CD4-positive, alpha-beta T cell treated with Interleukin-17A for 1 hour (primary cell): ENCODE data around the gene CMSS1.

Source experiments
- DNase-seq: peaks from one replicate; pipeline ENCODE4 v3.0.0-alpha.2; 2020

The CMSS1 gene

DNA sequence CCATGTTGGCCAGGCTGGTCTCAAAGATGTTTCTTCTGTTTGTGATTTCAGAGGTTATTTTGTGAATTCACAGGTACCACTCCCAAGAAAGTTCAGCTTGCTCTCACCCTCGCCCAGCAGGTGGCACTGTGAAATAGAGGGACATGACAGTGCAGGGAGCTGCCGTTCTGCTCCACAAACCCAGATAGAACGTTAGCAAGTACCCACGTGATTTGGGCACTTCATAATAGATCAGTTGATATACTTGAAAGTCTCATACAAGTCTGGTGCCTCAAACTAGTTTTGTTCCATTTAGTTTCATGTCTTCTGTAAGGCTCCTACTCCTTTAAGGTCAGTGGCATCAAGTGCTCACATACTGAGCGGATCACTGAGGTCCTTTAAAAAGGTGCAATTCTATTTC, 251.2 kb downstream of the CMSS1 start:
- DNase-seq: peak; percentile 73

DNA sequence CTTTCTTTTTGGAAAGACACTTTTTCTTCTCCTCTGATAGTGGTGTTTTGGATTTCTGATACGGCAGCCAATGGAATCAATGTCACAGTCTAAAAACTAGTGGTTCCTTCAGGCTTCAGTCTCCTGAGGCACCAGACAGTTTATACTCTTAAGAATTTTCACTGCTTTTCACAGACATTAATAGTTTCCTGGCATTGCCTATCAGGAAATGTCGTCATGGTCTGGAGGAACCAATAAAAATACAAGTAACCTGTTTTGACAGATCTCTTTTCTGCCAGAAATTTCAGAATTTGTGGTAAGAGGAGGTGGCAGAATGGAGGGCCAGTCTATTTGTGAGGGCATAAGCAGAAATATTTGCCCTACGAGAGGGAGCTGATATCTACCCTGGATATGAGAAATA, 251.8 kb downstream of the CMSS1 start:
- DNase-seq: no peak

GRCh38 chr3:100072326-100073048, 254.8 kb downstream of the CMSS1 start:
- peak; percentile 17 for DNase-seq

- DNase-seq: no peak
Measured at GRCh38 chr3:100073049-100073713, 255.5 kb downstream of the CMSS1 start.

GRCh38 chr3:100073714-100074307, 256.1 kb downstream of the CMSS1 start:
- peak; percentile 27 for DNase-seq

DNA sequence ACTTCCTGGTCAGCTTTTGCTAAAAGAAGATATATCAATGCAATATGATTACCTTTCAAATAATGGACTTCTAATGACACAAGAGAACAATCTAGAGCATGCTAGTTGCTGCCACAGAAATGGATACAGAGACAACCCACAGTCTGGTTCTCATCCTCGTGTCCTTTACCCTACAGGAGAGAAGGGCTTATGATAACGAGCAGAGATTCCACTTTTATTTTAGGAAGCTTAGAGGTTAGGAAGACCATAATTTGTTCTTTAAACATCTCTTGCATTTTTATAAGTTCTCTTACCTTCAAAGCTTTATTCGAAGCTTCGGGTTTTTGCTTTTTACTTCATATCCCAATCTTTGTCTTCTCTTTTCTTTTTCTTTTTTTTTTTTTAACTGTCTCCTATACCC, 257.5 kb downstream of the CMSS1 start:
- no peak for DNase-seq

DNA sequence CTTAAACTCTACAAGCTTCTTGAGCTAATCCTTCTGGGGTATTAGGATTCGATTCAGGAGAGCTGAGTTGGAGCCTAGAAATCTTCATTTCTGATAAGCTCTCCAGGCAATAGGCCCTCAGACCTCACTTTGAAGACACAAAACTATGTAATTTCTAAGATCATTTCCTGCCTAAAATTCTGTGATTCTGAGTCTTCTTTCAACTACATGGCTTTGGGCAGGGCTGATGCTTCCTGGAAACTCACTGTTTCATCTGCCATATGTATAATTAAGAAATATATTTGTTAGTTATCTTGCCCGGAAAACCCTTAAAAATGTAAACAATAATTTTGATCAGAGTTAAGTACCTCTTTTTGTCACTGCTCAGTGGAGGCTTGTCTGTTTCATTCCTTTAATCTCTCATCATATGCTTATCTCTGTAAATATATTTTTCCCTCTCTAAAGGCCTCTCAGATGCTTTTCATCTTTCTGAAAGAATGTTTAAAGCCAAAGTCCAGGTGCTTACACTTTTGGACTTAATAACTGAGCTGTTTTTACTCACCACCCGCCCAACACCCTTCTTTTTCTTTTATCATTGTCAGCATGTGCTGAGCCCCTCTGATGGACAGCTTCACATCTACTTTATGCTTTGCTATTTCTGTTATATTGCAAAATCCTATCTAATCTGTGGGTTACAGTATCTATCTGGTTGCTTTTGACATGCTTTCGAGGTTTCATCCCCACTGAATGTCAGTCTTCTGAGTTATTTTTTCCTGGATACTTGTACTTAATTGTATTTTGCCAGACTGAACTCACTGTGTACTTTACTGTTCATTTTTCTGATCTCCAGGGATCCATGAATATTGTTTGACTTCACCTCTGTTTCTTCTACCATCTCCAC, 258.4 kb downstream of the CMSS1 start:
- no peak for DNase-seq

GRCh38 chr3:100076731-100077529, 259.3 kb downstream of the CMSS1 start:
- DNase-seq: no peak

DNA sequence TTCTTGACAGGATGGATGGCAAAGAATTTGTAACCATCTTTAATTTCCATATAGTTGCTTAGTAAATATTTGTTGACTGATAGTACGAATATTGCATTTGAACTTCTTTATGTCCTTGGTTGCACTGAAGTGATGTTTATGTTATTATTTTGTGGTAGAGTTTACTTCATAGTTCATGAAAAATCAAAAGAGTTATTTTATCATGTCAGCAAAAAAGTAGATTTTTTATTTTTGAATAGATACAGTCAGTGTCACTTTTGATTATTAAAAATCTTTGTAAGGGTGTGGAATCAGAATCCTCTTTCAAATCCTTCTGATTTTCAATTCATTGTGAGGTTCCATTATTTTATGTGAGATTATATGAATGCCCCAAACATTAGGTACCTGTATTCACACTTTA, 261.7 kb downstream of the CMSS1 start:
- DNase-seq: no peak

- DNase-seq: no peak
Measured at GRCh38 chr3:100080573-100080972, 262.9 kb downstream of the CMSS1 start.

- no peak for DNase-seq
Measured at GRCh38 chr3:100081311-100081710, 263.6 kb downstream of the CMSS1 start.

GRCh38 chr3:100081986-100082692, 264.5 kb downstream of the CMSS1 start:
- no peak for DNase-seq

- DNase-seq: no peak
Measured at GRCh38 chr3:100082714-100083113, 265.1 kb downstream of the CMSS1 start.

- DNase-seq: no peak
Measured at GRCh38 chr3:100083209-100083608, 265.5 kb downstream of the CMSS1 start.

- no peak for DNase-seq
Measured at GRCh38 chr3:100084100-100084806, 266.6 kb downstream of the CMSS1 start.

GRCh38 chr3:100086401-100086800, 268.7 kb downstream of the CMSS1 start:
- no peak for DNase-seq

- DNase-seq: no peak
Measured at GRCh38 chr3:100087198-100087597, 269.5 kb downstream of the CMSS1 start.

DNA sequence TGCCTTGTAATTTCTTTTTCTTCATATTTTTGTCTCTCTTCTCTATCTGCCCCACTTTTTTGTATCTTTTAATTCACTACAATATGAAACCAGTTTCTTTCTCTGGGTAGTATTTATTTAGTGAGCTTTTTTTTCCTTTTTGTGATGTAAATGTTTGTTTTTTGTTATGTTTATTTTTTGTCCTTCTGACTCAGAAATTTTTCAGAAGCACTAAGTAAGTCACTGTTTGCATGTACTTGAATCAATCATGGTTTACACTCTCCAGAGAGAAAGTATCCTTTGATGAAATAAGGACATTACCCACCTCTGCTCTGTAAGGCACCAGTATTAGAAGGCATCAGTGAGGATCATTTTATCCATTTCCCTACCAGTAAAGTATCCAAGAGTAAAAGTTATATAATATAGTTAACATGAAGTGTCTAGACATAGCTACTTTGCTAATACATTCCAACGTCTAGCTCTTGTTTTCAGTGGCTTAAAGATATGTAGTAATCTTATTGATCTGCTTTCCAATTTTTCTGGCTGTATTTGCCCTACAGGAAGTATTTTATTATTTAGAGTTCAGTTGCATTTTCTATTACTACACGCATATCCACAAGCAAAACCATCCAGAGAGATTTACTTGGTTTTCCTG, 271.2 kb downstream of the CMSS1 start:
- no peak for DNase-seq

DNA sequence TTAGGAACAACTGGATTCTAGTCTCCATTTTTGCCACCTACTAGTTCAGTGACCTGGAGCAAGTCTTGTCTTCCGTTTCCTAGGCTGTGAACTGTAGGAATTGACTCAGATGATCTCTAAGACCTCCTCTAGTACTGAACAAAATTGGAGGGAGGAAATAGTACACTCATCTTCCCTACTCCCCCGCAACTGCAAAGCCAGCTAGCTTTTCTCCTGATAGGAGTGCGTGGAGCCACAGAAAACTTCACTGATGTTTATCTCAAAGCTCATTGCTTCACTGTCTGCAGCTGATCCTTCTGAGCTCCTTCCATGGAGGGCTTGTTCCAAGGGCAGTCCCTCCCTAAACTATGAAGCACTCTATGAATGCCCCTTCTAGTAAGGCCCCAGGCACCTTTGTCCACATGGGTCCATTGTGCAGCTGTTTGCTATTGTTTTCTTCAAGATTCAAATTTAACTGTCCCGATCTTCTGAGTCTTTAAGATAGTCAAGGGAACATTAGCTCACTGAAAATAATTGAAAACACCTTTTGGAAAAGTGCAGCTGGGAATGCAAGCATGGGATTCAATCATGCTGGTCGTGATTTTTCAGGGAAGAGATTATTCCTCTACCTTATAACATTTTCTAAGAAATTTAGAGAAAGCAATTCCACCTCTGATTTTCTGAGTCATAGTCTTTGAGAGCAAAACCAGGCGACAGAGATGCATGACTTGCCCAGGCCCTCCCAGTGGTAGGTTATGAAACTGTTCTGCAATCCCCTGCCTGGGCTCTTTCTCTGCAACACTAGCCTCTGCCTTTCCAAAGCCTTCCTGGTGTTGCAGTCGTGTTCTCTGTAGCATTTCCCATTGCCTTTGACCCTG, 272.4 kb downstream of the CMSS1 start:
- DNase-seq: no peak

GRCh38 chr3:100090669-100091005, 273.0 kb downstream of the CMSS1 start:
- no peak for DNase-seq
